ENCODE measurements around the gene ALG9. TPM values are rescaled to one million over a fixed set of nuclear protein-coding genes. Genes with fewer than 3 reads are reported as not detected.

The ALG9 gene
- total RNA-seq, 1 donor from 2014 or later = 69.4 TPM

- TF ChIP-seq, protein P1, sequence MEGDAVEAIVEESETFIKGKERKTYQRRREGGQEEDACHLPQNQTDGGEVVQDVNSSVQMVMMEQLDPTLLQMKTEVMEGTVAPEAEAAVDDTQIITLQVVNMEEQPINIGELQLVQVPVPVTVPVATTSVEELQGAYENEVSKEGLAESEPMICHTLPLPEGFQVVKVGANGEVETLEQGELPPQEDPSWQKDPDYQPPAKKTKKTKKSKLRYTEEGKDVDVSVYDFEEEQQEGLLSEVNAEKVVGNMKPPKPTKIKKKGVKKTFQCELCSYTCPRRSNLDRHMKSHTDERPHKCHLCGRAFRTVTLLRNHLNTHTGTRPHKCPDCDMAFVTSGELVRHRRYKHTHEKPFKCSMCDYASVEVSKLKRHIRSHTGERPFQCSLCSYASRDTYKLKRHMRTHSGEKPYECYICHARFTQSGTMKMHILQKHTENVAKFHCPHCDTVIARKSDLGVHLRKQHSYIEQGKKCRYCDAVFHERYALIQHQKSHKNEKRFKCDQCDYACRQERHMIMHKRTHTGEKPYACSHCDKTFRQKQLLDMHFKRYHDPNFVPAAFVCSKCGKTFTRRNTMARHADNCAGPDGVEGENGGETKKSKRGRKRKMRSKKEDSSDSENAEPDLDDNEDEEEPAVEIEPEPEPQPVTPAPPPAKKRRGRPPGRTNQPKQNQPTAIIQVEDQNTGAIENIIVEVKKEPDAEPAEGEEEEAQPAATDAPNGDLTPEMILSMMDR (IDR thresholded peaks at IDR 0.05; ENCODE audit: partially characterized antibody, unreplicated experiment) = no peak
- Mint-ChIP-seq H3K4me3 (ENCODE audit: unreplicated experiment) (no peak overlapping the region), H3K36me3 (ENCODE audit: unreplicated experiment) (no peaks in the 10 kb centered on the region), H3K9me3 (ENCODE audit: unreplicated experiment) (no peaks in the 10 kb centered on the region), H3K4me1 (ENCODE audit: low read depth, unreplicated experiment) (peaks cover 17% of the 10 kb centered on the region), H3K27me3 (ENCODE audit: unreplicated experiment) (no peaks in the 10 kb centered on the region), H3K27ac (ENCODE audit: unreplicated experiment) (no peak overlapping the region)
- no peak for DNase-seq
Observed at GRCh38 chr11:111836721-111837120, 34.7 kb downstream of the ALG9 start.

GRCh38 chr11:111836162-111836561 lies 35.2 kb downstream of the ALG9 start:
- H3K4me3 Mint-ChIP-seq (ENCODE audit: unreplicated experiment) = no peak overlapping the region
- DNase-seq = no peak
- TF ChIP-seq, protein P1 (IDR thresholded peaks at IDR 0.05; ENCODE audit: partially characterized antibody, unreplicated experiment) = no peak
- no peaks in the 10 kb centered on the region for H3K9me3 Mint-ChIP-seq (ENCODE audit: unreplicated experiment)
- H3K36me3 Mint-ChIP-seq (ENCODE audit: unreplicated experiment) = no peaks in the 10 kb centered on the region
- peaks cover 17% of the 10 kb centered on the region for H3K4me1 Mint-ChIP-seq (ENCODE audit: low read depth, unreplicated experiment)
- H3K27me3 Mint-ChIP-seq (ENCODE audit: unreplicated experiment) = no peaks in the 10 kb centered on the region
- H3K27ac Mint-ChIP-seq (ENCODE audit: unreplicated experiment) = no peak overlapping the region

GRCh38 chr11:111835665-111836064 lies 35.7 kb downstream of the ALG9 start:
- no peak overlapping the region for H3K27ac Mint-ChIP-seq (ENCODE audit: unreplicated experiment)
- DNase-seq = no peak
- no peaks in the 10 kb centered on the region for H3K36me3 Mint-ChIP-seq (ENCODE audit: unreplicated experiment)
- TF ChIP-seq, protein P1 (IDR thresholded peaks at IDR 0.05; ENCODE audit: partially characterized antibody, unreplicated experiment) = no peak
- no peaks in the 10 kb centered on the region for H3K27me3 Mint-ChIP-seq (ENCODE audit: unreplicated experiment)
- H3K4me1 Mint-ChIP-seq (ENCODE audit: low read depth, unreplicated experiment) = peaks cover 17% of the 10 kb centered on the region
- H3K4me3 Mint-ChIP-seq (ENCODE audit: unreplicated experiment) = no peak overlapping the region
- H3K9me3 Mint-ChIP-seq (ENCODE audit: unreplicated experiment) = no peaks in the 10 kb centered on the region

GRCh38 chr11:111834432-111835163 lies 36.8 kb downstream of the ALG9 start:
- no peak overlapping the region for H3K4me3 Mint-ChIP-seq (ENCODE audit: unreplicated experiment)
- no peaks in the 10 kb centered on the region for H3K9me3 Mint-ChIP-seq (ENCODE audit: unreplicated experiment)
- peaks cover 17% of the 10 kb centered on the region for H3K4me1 Mint-ChIP-seq (ENCODE audit: low read depth, unreplicated experiment)
- no peak for DNase-seq
- TF ChIP-seq, protein P1 (IDR thresholded peaks at IDR 0.05; ENCODE audit: partially characterized antibody, unreplicated experiment) = no peak
- no peaks in the 10 kb centered on the region for H3K27me3 Mint-ChIP-seq (ENCODE audit: unreplicated experiment)
- no peak overlapping the region for H3K27ac Mint-ChIP-seq (ENCODE audit: unreplicated experiment)
- H3K36me3 Mint-ChIP-seq (ENCODE audit: unreplicated experiment) = no peaks in the 10 kb centered on the region

DNA sequence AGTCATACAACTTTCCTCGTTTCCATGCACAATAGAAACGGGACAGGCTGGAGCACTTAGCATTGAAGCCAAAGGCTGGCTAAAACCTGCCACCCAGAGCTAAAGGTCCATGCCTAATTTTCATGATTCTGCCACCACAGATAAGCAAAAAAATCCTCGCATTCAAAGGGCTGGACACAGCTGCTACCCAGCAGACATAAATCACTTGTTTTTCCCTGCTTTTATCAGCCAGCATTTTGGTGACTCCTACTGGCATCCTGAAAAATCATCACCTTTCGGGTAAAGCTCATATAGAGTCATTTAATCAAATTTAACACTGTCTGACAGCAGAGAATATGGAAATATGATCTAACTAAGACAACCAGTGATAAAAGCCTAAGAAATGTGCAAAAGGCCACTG lies 37.9 kb downstream of the ALG9 start:
- Mint-ChIP-seq H3K27ac (ENCODE audit: unreplicated experiment) (no peak overlapping the region), H3K27me3 (ENCODE audit: unreplicated experiment) (no peaks in the 10 kb centered on the region), H3K4me3 (ENCODE audit: unreplicated experiment) (no peak overlapping the region), H3K9me3 (ENCODE audit: unreplicated experiment) (no peaks in the 10 kb centered on the region), H3K36me3 (ENCODE audit: unreplicated experiment) (no peaks in the 10 kb centered on the region), H3K4me1 (ENCODE audit: low read depth, unreplicated experiment) (peaks cover 24% of the 10 kb centered on the region)
- TF ChIP-seq, protein P1 (IDR thresholded peaks at IDR 0.05; ENCODE audit: partially characterized antibody, unreplicated experiment) = no peak
- no peak for DNase-seq

All from glutamatergic neuron (in vitro differentiated cells).